HG02610 (cell line): ENCODE data around the gene PFN2.
"Not testable (repeated sequence)": the region's sequence is repeated elsewhere in the genome, so short reads cannot be mapped to it uniquely, and the experiment has no call there.

ENCODE experiments used
- ATAC-seq: cut with Tn5 transposase; IDR thresholded peaks from one replicate; pipeline ENCODE4 v1.9.1; 2021; ENCODE audit warnings: mild to moderate bottlenecking, moderate library complexity; ENCODE audit not compliant: unreplicated experiment

PFN2 gene

DNA sequence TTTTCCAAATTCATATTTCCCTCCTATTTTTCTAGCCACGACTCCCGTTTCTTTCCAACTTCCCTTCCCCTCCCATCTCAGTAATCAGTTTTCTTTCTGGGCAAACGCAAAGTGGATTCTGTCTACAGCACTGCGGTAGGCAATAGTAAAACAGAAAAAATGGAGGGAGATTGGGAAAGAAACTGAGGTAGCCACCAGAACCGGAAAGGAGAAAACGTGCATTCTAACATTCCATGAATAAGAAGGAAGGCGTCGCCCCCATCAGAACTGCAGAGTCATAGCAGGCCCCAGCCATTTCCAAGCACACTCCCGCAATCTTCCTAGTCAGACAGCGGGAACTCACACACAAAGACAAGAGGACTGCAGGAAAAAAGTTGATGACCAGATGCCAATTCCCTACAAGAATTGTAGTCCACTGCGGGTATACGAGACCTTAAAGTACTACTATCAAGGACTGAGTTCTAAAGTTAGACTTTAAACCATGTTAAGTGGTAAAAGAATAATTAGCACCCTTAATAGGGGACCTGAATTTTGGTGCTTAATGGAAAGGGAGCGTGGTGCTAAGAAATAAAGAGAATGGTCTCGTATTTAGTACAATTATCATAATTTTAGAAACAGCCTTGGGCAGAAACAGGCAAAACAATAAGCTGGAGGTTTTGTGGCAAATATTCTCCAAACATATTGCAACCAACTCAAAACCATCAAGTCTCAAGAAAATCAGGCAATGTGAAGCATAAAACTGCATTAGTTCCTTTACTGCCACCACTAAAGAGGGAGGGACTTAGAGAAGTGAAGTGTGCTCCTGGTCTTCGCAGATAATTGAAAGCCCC lies 1.4 kb downstream of the PFN2 start:
- no peak for ATAC-seq

DNA sequence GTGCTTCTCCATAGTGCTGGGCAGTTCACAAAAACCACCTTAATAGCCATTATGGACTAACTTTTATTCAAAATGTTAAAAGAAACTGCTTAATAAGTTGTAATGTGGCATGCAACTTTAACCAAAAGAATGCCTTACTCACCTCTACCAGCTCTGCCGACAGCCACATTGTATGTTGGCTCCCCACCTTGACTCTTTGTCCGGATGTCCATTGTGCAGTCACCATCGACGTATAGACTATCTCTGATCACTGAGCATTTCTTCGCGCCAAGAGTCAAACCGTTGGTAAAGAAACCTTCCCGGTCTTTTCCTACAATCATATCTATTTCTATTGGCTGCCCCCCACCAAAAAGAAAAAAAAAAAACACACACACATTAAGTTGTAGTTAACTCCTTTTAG lies 2.5 kb downstream of the PFN2 start:
- no peak for ATAC-seq

DNA sequence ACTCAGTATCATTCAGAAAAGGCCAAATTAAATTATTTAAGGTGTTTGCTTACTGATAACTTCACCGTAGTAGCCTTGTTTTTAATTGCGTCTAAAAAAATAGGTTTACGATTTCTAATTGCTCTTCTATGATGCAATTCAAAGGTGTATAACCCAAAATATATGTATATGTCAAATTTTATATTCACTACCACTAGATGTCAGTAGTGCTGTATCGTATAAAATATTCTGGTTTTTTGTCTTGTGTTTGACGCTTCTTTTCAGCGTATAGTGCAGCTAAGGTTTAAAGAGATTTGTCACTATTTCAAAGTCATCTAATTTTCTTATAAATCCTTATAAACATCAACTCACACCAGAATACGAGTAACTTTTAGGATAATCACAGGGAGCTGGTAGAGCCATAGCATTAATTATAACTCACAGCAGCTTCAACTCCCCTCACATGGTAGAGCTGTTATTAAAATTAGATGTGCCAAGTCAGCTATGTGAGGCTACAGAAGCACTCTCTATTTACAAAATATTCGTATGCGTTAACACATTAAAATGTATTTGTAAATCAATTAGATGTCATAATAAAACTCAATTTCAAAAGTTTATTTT lies 3.5 kb downstream of the PFN2 start:
- ATAC-seq, result no peak

DNA sequence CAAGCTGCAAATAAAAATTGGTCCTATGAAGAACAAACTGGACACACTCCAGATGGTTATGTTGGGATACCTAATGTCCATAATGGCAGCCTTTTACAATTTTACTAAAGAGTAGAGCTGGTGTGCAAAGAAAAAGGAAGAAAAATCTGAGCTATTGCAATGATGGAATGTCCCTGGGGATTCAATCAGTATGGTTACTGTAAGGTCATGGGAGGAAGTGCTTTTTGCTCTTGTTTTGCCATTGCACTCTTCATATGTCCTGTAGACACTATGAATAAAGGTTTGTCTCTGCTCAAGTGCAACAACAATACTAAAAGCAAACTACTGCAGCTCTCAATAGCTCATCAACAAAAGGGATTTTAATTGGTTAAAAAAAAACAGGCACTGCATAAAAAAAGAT lies 5.4 kb downstream of the PFN2 start:
- ATAC-seq, result no peak

DNA sequence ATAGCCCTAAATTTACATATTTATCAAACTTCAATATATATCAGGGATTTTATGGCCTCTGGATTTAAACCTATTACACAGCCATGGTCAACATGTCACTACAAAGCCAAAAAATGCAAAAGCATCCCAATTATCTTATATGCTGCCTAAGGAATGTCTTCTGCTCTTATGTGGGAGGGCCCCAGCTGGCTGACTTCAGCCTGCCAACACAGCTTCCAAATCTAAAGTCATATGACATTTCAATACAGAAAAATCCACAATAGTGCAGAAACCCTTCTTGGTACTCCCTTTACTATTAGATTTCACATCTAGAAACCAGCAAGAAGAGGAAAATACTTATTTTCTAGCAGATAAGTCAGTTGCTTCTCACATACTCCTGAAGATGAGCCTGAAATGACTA lies 6.4 kb downstream of the PFN2 start:
- no peak for ATAC-seq

DNA sequence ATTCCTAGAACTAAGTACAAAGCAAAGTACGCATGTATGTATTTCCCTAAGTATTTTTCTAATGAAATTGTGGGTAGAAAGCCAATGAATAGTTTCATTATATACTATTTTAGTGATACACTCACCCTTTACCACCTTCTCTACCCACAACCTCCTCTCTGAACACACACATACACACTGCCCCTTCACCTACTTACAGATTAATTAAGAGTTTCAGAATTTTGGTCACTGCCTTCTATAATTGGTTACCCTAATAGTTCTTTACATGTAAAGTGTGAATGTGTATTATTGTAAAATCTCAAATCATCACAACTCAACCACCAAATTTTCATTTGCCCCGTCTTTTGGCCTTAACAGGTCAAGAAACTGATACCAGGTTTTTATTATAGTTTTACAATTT lies 7.2 kb downstream of the PFN2 start:
- no peak for ATAC-seq

DNA sequence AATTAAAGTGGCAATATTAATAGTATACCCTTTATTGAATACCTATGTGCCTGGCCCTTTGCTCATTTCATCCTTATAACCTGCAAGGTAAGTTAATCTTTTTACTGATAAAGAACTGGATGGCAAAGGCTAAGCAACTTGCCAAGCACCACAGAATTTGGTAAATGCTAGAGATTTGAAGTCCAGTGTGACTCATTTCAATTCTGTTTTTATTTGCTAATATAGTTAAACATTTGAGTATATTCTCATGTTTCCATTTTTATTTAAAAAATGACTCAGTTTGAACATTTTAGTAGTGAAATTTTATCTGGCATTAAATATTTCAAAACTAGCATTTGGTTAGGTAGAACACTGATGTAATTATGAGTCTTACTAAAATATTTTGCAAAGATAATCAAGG lies 11.3 kb downstream of the PFN2 start:
- no peak for ATAC-seq

DNA sequence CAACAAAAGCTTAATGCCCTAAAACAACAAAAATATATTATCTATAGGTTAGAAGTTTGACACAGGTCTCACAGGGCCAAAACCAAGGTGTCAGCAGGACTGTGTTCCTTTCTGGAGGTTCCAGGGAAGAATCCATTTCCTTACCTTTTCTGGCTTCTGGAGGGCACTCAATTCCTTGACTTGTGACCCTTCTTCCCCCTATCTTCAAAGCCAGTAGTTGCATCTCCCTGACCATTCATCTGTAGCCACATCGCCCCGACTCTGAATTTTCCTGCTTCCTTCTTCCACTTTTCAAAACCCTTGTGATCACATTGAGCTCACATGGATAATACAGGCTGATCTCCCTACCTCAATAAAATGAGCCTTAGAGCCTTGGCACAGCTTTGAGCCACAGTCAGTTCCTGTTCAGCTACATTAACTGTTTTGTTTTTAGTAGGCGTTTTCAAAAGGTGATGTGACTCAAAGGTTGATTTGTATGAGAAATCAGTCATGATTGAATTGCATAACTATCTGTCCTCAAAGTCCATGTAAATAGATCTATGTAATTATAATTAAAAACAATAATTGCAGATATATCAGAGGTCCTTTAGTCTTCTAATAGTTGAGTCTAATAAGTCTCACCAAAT lies 12.4 kb downstream of the PFN2 start:
- no peak for ATAC-seq

DNA sequence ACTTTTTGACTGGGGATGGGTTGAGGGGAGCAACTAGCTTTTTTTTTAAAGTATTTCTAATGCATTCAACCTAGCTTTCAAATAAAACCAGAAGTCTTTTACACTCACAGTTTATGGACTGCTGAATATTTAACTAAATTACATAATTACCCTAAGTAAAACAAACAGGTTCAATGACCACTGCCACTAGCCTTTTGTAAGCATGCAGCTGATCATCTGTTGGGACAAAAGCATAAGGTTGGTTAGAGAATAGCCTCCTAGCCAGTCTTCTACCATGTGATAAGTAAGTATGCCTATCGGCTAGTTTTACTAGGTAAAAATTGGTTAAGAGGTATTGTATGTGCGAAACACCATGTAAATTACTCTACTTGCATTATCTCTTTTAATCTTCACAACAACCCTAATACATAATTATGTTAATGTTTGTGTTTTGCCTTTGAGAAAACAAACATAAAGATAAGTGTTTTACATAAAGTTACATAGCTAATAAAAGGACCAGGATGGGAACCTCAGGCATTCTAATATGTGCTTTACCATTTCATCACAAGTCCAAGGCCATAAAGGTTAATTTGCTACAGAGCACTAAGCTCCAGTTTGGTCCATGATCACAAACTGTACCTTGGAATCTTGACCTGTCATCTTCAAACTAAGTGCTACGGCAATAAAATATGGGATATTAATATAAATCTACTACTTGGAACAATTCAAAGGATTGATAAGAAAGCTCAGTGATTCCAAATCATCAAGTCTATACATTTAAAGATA lies 13.2 kb downstream of the PFN2 start:
- ATAC-seq, result no peak

DNA sequence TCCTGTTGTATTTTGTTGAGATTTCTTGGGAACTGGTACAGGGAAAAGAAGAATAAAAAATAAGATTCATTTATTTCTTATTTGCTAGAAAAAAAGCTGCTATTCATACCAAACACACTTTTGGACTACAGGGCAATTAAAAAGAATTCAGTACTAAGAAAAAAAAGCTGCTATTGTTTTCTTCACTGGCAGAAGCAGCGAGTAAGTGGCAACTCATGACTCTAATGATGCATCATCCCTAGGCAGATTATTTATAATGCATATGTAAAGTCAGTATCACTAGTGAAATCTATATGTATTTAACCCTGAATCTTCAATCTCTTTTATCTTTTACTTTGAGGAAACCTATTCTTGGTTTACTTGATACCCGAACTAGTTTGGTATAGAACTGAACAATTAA lies 15.2 kb downstream of the PFN2 start:
- no peak for ATAC-seq

DNA sequence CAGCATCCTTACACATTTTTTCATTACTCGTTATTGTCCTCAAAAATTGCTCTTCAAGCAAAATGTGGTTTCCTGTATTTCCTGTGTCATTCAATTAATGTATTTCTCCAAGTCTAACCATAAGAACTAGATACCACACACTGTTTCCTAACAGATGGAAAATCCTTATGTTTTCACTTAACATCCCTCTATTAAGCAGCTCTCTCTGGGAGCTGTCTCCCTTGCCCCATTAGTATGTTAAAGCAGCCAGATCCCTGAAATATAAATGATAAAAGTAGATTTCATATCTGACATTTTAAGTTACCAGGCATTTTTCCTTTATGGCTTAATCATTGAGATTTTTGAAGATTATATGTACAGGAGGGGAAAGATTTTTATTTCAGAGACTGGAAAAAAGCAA lies 15.9 kb downstream of the PFN2 start:
- no peak for ATAC-seq

DNA sequence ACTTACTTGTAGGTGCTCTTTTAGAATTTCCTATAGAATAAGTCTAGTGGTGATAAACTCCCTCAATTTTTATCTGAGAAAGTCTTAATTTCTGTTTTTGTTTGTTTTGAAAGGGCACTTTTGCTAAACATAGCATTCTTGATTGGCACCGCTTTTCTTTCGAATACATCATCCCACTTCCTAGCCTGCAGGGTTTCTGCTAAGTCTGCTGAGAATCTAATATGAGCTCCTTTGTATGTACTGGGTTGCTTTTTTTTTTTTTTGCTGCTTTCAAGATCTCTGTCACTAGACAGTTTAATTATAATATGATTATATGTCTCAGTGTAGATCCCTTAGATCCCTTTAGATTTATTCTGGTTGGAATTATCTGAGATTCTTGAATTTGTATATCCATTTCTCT lies 21.5 kb downstream of the PFN2 start:
- no peak for ATAC-seq

DNA sequence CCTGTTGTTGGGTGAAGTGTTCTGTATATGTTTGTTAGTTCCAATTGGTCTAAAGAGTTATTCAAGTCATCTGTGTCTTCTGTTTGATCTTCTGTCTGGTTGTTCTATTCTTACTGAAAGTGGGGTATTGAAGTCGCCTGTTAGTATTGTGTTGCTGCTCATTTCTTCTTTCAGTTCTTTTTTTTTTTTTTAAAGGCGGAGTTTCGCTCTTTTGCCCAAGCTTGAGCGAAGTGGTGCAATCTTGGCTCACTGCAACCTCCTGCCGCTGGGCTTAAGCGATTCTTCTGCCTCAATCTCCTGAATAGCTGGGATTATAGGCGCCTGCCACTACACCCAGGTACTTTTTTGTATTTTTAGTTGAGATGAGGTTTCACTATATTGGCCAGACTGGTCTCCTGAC lies 23.5 kb downstream of the PFN2 start:
- ATAC-seq, result no peak

DNA sequence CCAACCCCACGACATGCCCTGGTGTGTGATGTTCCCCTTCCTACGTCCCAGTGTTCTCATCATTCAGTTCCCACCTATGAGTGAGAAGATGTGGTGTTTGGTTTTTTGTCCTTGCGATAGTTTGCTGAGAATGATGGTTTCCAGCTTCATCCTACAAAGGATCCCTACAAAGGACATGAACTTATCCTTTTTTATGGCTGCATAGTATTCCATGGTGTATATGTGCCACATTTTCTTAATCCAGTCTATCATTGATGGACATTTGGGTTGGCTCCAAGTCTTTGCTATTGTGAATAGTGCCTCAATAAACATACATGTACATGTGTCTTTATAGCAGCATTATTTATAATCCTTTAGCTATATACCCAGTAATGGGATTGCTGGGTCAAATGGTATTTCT lies 26.7 kb downstream of the PFN2 start:
- ATAC-seq, result not testable (repeated sequence)

DNA sequence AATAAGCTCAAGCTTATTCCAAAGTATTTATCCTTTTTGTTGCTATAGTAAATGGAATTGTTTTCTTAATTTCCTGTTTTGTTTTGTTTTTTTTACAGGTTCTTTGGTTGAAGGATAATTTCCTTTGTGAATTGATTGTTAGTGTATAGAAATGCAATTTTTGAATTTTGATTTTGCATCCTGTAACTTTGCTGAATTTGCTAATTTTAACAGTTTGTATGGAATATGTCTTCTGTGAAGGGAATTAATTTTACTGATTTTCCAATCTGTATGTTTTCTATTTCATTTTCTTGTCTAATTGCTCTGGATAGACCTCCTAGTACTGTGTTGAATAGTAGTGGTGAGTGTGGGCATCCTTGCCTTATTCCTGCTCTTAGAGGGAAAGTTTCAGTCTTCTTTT lies 28.3 kb downstream of the PFN2 start:
- ATAC-seq, result no peak

DNA sequence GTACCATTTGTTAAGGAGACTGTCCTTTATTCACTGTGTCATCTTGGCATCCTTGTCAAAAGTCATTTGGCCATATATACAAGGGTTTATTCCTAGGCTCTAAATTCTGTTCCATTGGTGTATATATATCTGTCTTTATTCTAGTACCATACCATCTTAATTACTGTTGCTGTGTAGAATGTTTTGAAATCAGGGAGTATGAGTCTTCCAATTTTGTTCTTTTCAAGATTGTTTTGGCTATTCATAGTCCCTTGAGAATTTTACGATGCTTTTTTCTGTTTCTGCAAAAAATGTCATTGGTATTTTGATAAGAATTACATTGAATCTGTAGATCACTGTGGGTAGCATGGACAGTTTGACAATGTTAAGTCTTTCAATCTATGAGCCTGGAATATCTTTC lies 28.7 kb downstream of the PFN2 start:
- ATAC-seq, result no peak

DNA sequence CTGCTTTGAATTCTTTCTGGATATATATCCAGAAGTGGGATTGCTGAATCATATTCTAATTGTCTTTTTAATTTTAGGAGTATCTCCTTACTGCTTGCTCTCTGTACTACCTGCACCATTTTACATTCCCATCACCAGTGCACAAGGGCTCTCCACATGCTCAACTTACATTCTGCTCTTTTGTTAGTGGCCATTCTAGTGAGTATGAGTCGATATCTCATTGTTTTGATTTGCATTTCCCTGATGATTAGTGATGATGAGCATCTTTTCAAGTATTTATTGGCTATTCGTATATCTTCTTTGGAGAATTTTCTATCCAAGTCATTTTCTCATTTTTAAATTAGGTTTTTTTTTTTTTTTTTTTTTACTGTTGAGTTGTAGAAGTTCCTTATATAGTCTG lies 29.5 kb downstream of the PFN2 start:
- no peak for ATAC-seq

DNA sequence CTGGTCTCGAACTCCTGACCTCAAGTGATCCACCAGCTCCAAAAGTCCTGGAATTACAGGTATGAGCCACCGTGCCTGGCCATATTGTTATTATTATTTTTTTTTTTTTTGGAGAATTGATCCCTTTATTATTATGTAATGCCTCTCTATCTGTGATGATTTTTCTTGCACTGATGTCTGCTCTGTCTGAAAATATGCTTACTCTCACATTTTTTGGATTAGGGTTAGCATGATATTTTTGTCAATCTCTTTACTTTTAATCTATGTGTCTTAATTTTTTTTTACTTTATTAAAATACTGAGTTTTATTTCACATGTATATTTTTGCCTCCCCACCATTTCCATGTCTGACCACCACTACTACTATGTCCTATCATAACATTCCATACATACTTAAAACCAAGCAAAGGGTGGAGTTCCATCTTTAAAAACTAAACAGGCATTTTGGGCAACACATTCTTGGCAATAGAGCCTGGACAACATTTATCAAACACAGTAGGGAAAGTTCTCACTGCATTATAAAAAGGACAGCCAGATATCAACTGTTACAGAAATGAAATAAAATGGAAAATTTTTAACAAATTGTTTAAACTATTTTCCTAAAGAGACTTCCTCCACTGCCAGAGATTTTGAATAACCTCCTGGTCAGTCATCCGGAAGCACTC lies 32.2 kb downstream of the PFN2 start:
- ATAC-seq, result not testable (repeated sequence)

DNA sequence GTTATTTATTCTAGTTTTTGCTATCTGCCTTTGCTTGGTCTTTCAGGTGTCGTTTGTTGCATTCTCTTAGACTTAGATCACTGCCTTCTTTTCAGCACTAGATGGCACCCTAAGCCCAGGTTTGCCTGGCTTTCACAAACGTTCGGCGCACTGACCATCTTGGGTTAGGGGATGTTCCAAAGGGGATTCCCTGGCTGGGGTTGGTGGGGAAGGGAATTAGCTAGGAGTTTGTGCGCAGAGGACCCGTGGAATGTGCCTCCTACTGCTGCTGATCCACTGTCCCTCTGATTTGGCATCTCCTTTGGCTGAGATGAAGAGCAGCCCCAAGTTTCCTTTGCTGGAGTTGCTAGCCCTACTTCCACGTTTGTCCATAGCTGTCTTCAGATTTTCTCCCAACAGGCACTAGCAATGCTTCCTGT lies 33.9 kb downstream of the PFN2 start:
- ATAC-seq, result no peak

DNA sequence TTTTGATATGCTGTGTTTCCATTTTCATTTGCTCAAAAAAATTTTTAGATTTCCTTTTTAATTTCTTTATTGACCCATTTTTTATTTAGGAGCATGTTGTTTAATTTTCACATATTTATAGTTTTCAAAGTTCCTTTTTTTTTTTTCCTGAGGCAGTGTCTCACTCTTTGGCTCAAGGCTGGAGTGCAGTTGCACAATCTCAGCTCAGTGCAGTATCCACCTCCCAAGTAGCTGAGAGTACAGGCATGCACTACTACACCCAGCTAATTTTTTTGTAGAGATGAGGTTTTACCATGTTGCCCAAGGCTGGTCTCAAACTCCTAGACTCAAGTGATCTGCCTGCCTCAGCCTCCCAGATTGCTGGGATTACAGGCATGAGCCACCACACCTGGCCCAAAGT lies 36.2 kb downstream of the PFN2 start:
- no peak for ATAC-seq

DNA sequence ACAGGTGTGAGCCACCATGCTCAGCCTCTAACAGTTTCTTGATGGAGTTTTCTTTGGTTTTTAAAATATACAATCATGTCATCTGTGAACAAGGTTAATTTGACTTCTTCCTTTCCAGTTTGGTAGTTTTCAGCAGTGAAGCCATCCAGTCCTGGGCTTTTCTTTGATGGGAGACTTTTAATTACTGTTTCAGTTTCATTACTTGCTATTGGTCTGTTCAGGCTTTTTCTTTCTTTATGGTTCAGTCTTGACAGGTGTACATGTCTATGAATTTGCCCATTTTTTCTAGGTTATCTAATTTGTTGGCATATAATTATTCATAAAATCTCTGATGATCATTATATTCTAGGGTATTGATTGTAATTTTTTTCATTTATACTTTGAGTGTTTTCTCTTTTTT lies 36.8 kb downstream of the PFN2 start:
- ATAC-seq, result no peak
